ENCODE measurements around the gene SLC37A1.

DNA sequence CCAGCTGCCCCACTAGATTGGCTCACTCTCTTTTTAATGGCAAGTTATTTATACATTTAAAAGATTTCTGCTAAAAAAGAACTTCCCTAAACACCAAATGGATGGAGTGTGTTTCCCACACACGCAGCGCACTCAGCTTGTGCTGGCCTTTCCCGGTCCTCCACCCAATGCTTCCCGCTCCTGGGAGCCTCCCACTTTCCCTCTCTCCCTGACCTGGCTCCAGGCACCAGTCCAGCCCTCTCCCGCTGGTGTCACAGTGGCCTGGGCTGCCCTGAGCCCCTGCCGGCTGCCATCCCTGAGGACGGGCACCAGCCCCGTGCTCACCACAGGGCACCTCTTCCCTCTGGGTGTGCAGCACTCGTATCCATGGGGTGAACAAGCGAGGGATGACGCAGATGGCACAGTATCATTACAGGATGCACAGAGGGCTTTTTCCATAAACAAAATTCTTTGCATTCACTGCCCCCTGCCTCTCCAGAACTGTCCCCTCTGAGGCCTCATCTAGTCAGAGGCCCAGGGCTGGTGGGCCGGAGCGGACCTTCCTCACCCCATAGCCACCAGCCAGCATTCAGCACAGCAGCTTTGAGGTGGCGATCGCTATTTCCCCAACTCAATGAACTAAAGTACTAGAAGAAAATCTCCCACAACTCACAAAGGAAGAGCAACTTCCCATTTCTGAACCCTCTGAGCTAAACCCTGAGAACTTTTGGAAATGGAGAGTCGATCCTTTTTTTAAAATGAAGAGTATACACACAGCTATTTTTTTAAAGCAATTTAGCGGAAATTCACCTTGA is 68.5 kb downstream of the SLC37A1 start:
- TF ChIP-seq REST (IDR thresholded peaks at IDR 0.05; ENCODE audit: insufficient replicate concordance, low read depth), result no peak
- TF ChIP-seq POLR2AphosphoS5 (IDR thresholded peaks at IDR 0.05; ENCODE audit: low read depth), result no peak
- no peak for TF ChIP-seq CTCF (IDR thresholded peaks at IDR 0.05; ENCODE audit: insufficient read depth, low read length)
